ENCODE measurements around the gene LRFN2. TPM values are rescaled to one million over a fixed set of nuclear protein-coding genes. Genes with fewer than 3 reads are reported as not detected.

LRFN2 gene
- total and polyA plus RNA-seq, 4 donors: 0.01 to 0.06 TPM; not detected in 2

- 95 to 98% methylated on average over 7 of the region's 7 CpGs for WGBS, 2 donors
- ATAC-seq (ENCODE audit: insufficient read depth, low FRiP score) (no peak), DNase-seq (no peak)
Observed at GRCh38 chr6:40406175-40406574, 181.0 kb downstream of the LRFN2 start.

GRCh38 chr6:40400738-40401137 is 186.4 kb downstream of the LRFN2 start:
- DNase-seq: no peak
- TF ChIP-seq CTCF (IDR thresholded peaks at IDR 0.05; ENCODE audit: control extremely low read depth, extremely low read depth): no peak

More at GRCh38 chr6:40406175-40406574, 181.0 kb downstream of the LRFN2 start:
- Histone ChIP-seq H3K9ac (ENCODE audit: insufficient read depth in 1 of 2, low read length in 2 of 2) (no peak overlapping the region), H3K4me1 (ENCODE audit: control insufficient read depth in 5 of 5, insufficient read depth in 5 of 5, low read length in 5 of 5) (no peaks in the 10 kb centered on the region), H3K4me3 (no peak overlapping the region), H3K27me3 (ENCODE audit: control insufficient read depth in 3 of 3, insufficient read depth in 3 of 3, low read length in 2 of 3) (peaks cover 0 to 6% (median 0%) of the 10 kb centered on the region in 3 donors), H3K36me3 (ENCODE audit: control insufficient read depth in 4 of 4, insufficient read depth in 4 of 4, low read length in 4 of 4) (no peaks in the 10 kb centered on the region), H3K27ac (ENCODE audit: low read depth in 1 of 2, low read length in 1 of 2) (no peak overlapping the region), H3K9me3 (ENCODE audit: control insufficient read depth in 4 of 4, insufficient read depth in 3 of 4, low read length in 3 of 4) (peaks cover 0 to 1% (median 0%) of the 10 kb centered on the region in 4 donors)
- no peak for TF ChIP-seq CTCF (IDR thresholded peaks at IDR 0.05; ENCODE audit: control extremely low read depth, extremely low read depth)

GRCh38 chr6:40399888-40400457 is 187.2 kb downstream of the LRFN2 start:
- Histone ChIP-seq H3K27me3 (ENCODE audit: control insufficient read depth in 3 of 3, insufficient read depth in 3 of 3, low read length in 2 of 3) (no peaks in the 10 kb centered on the region), H3K9ac (ENCODE audit: insufficient read depth in 1 of 2, low read length in 2 of 2) (no peak overlapping the region), H3K9me3 (ENCODE audit: control insufficient read depth in 4 of 4, insufficient read depth in 3 of 4, low read length in 3 of 4) (peaks cover 0 to 4% (median 0%) of the 10 kb centered on the region in 4 donors), H3K4me3 (no peak overlapping the region), H3K27ac (ENCODE audit: low read depth in 1 of 2, low read length in 1 of 2) (no peak overlapping the region), H3K36me3 (ENCODE audit: control insufficient read depth in 4 of 4, insufficient read depth in 4 of 4, low read length in 4 of 4) (no peaks in the 10 kb centered on the region), H3K4me1 (ENCODE audit: control insufficient read depth in 5 of 5, insufficient read depth in 5 of 5, low read length in 5 of 5) (peaks cover 0 to 8% (median 0%) of the 10 kb centered on the region in 5 donors)
- WGBS, 2 donors: 48 to 61% methylated on average over 4 of the region's 4 CpGs
- TF ChIP-seq CTCF (IDR thresholded peaks at IDR 0.05; ENCODE audit: control extremely low read depth, extremely low read depth): no peak
- ATAC-seq (ENCODE audit: insufficient read depth, low FRiP score) (no peak), DNase-seq (peak in 2 of 3 donors; percentile 71 to 85)

More at GRCh38 chr6:40400738-40401137, 186.4 kb downstream of the LRFN2 start:
- H3K9me3 ChIP-seq (ENCODE audit: control insufficient read depth in 4 of 4, insufficient read depth in 3 of 4, low read length in 3 of 4): peaks cover 0 to 4% (median 0%) of the 10 kb centered on the region in 4 donors
- no peak overlapping the region for H3K27ac ChIP-seq (ENCODE audit: low read depth in 1 of 2, low read length in 1 of 2)
- no peak overlapping the region for H3K4me3 ChIP-seq
- no peaks in the 10 kb centered on the region for H3K36me3 ChIP-seq (ENCODE audit: control insufficient read depth in 4 of 4, insufficient read depth in 4 of 4, low read length in 4 of 4)
- no peaks in the 10 kb centered on the region for H3K27me3 ChIP-seq (ENCODE audit: control insufficient read depth in 3 of 3, insufficient read depth in 3 of 3, low read length in 2 of 3)
- no peak for ATAC-seq (ENCODE audit: insufficient read depth, low FRiP score)
- H3K4me1 ChIP-seq (ENCODE audit: control insufficient read depth in 5 of 5, insufficient read depth in 5 of 5, low read length in 5 of 5): peaks cover 0 to 8% (median 0%) of the 10 kb centered on the region in 5 donors
- no peak overlapping the region for H3K9ac ChIP-seq (ENCODE audit: insufficient read depth in 1 of 2, low read length in 2 of 2)

All from lung (tissue), 12 donors.